ENCODE data around the gene DAB2.

DNA sequence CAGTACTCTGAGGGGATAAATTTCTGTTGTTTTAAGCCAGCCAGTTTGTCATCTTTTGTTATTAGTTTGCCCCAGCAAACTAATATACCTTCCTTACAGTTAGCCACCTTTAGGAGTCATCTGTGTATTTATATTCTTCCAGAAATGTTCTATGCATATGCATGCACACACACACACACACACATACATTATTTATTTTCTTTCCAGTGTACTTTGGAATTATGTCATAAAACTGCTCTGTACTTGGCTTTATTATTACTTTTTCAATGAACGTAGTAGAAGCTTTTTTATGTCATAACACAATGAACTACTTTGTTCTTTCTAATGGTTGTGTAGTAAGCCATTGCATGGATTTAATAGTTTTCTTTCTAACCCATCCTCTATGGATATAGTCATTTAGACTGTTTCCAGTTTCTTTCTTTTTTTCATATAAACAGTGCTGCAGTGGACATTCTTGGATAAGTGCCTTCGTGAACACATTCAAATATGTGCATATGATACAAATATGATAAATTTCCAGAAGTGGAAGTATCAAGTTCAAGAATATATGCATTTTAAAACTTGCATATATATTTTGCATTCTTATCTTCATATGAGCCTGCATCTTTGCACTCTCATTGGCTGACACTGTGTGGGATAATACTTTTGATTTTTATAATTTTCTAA, 26.6 kb upstream of the DAB2 start:
- TF ChIP-seq EZH2 (IDR thresholded peaks at IDR 0.05; ENCODE audit: low read length), result no peak
- no peak for TF ChIP-seq CTCF (optimal IDR thresholded peaks at IDR 0.05 in 1 of 3, IDR thresholded peaks at IDR 0.05 in 1 of 3, conservative IDR thresholded peaks at IDR 0.05 in 1 of 3; ENCODE audit: extremely low read depth in 1 of 3, insufficient read depth in 2 of 3, low read length in 3 of 3)
